ENCODE results near the gene DTD1. TPM values are rescaled to one million over a fixed set of nuclear protein-coding genes. Genes with fewer than 3 reads are reported as not detected.

Gene DTD1
- polyA plus RNA-seq, 1 of the 3 experiments (the other 2 are of a cell fraction) = 81.1 TPM

DNA sequence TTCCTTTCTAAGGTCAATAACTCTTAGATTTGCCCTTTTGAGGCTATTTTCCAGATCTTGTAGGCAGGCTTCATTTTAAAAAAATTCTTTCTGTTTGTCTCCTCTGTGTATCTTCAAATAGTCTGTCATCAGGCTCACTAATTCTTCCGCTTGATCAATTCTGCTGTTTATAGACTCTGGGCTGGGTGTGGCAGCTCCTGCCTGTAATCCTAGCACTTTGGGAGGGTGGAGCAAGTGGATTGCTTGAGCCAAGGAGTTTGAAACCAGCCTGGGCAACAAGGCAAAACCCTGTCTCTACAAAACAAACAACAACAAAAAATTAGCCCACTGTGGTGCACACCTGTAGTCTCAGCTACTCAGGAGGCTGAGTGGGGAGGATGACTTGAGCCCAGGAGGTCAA, 185.7 kb downstream of the DTD1 start:
- Histone ChIP-seq H3K9ac (no peak overlapping the region), H3K4me2 (no peak overlapping the region), H3K9me3 (peaks cover 4% of the 10 kb centered on the region; the same call in 1 of the 2 replicates), H2AFZ (ENCODE audit: low read depth) (no peak overlapping the region), H4K20me1 (ENCODE audit: insufficient read depth) (no peaks in the 10 kb centered on the region), H3K79me2 (ENCODE audit: insufficient read depth) (no peaks in the 10 kb centered on the region), H3K36me3 (replicated peaks in 1 of 2; ENCODE audit: control insufficient read depth in 1 of 2, insufficient read depth in 2 of 2, low read length in 1 of 2) (no peaks in the 10 kb centered on the region), H3K27me3 (ENCODE audit: insufficient read depth) (no peaks in the 10 kb centered on the region), H3K9me2 (no peaks in the 10 kb centered on the region), H3F3A (replicated peaks; ENCODE audit: insufficient read depth) (no peaks in the 10 kb centered on the region), H3K4me3 (ENCODE audit: low read depth in 2 of 2, low read length in 1 of 2) (no peak overlapping the region), H3K27ac (ENCODE audit: low read depth in 2 of 2, low read length in 1 of 2) (no peak overlapping the region), H3K4me1 (ENCODE audit: control insufficient read depth in 1 of 2, insufficient read depth in 2 of 2, low read depth in 1 of 2, low read length in 1 of 2) (no peaks in the 10 kb centered on the region)
- CTCF ChIA-PET = no interaction called here
- no peak for DNase-seq
- TF ChIP-seq RCOR1 (IDR thresholded peaks at IDR 0.05; ENCODE audit: low read length) (no peak), NFIC (IDR thresholded peaks at IDR 0.05; ENCODE audit: borderline replicate concordance) (no peak), ELF1 (IDR thresholded peaks at IDR 0.05) (no peak), JUND (IDR thresholded peaks at IDR 0.05) (no peak), FOXM1 (IDR thresholded peaks at IDR 0.05; ENCODE audit: low read depth) (no peak), TAF1 (IDR thresholded peaks at IDR 0.05; ENCODE audit: borderline replicate concordance, low read depth, low read length) (no peak), GABPA (IDR thresholded peaks at IDR 0.05; ENCODE audit: low read depth) (no peak), EZH2phosphoT487 (IDR thresholded peaks at IDR 0.05; ENCODE audit: borderline replicate concordance, low read depth) (no peak), FOXJ3 (CRISPR knock-in tag; IDR thresholded peaks at IDR 0.05) (no peak), MEF2A (IDR thresholded peaks at IDR 0.05; ENCODE audit: borderline replicate concordance, low read depth) (no peak), MXI1 (IDR thresholded peaks at IDR 0.05; ENCODE audit: low read depth, low read length) (no peak)
- TF ChIP-seq, protein P1, sequence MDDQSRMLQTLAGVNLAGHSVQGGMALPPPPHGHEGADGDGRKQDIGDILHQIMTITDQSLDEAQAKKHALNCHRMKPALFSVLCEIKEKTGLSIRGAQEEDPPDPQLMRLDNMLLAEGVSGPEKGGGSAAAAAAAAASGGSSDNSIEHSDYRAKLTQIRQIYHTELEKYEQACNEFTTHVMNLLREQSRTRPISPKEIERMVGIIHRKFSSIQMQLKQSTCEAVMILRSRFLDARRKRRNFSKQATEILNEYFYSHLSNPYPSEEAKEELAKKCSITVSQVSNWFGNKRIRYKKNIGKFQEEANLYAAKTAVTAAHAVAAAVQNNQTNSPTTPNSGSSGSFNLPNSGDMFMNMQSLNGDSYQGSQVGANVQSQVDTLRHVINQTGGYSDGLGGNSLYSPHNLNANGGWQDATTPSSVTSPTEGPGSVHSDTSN (IDR thresholded peaks at IDR 0.05) = no peak
- TF ChIP-seq, protein P2, sequence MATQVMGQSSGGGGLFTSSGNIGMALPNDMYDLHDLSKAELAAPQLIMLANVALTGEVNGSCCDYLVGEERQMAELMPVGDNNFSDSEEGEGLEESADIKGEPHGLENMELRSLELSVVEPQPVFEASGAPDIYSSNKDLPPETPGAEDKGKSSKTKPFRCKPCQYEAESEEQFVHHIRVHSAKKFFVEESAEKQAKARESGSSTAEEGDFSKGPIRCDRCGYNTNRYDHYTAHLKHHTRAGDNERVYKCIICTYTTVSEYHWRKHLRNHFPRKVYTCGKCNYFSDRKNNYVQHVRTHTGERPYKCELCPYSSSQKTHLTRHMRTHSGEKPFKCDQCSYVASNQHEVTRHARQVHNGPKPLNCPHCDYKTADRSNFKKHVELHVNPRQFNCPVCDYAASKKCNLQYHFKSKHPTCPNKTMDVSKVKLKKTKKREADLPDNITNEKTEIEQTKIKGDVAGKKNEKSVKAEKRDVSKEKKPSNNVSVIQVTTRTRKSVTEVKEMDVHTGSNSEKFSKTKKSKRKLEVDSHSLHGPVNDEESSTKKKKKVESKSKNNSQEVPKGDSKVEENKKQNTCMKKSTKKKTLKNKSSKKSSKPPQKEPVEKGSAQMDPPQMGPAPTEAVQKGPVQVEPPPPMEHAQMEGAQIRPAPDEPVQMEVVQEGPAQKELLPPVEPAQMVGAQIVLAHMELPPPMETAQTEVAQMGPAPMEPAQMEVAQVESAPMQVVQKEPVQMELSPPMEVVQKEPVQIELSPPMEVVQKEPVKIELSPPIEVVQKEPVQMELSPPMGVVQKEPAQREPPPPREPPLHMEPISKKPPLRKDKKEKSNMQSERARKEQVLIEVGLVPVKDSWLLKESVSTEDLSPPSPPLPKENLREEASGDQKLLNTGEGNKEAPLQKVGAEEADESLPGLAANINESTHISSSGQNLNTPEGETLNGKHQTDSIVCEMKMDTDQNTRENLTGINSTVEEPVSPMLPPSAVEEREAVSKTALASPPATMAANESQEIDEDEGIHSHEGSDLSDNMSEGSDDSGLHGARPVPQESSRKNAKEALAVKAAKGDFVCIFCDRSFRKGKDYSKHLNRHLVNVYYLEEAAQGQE (IDR thresholded peaks at IDR 0.05; ENCODE audit: low read depth, low read length) = no peak
- TF ChIP-seq, protein P3, sequence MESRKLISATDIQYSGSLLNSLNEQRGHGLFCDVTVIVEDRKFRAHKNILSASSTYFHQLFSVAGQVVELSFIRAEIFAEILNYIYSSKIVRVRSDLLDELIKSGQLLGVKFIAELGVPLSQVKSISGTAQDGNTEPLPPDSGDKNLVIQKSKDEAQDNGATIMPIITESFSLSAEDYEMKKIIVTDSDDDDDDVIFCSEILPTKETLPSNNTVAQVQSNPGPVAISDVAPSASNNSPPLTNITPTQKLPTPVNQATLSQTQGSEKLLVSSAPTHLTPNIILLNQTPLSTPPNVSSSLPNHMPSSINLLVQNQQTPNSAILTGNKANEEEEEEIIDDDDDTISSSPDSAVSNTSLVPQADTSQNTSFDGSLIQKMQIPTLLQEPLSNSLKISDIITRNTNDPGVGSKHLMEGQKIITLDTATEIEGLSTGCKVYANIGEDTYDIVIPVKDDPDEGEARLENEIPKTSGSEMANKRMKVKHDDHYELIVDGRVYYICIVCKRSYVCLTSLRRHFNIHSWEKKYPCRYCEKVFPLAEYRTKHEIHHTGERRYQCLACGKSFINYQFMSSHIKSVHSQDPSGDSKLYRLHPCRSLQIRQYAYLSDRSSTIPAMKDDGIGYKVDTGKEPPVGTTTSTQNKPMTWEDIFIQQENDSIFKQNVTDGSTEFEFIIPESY (IDR thresholded peaks at IDR 0.05; ENCODE audit: borderline replicate concordance, low read depth) = no peak
- TF ChIP-seq, protein P4, sequence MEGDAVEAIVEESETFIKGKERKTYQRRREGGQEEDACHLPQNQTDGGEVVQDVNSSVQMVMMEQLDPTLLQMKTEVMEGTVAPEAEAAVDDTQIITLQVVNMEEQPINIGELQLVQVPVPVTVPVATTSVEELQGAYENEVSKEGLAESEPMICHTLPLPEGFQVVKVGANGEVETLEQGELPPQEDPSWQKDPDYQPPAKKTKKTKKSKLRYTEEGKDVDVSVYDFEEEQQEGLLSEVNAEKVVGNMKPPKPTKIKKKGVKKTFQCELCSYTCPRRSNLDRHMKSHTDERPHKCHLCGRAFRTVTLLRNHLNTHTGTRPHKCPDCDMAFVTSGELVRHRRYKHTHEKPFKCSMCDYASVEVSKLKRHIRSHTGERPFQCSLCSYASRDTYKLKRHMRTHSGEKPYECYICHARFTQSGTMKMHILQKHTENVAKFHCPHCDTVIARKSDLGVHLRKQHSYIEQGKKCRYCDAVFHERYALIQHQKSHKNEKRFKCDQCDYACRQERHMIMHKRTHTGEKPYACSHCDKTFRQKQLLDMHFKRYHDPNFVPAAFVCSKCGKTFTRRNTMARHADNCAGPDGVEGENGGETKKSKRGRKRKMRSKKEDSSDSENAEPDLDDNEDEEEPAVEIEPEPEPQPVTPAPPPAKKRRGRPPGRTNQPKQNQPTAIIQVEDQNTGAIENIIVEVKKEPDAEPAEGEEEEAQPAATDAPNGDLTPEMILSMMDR (IDR thresholded peaks at IDR 0.05) = no peak
- TF ChIP-seq, protein P5, sequence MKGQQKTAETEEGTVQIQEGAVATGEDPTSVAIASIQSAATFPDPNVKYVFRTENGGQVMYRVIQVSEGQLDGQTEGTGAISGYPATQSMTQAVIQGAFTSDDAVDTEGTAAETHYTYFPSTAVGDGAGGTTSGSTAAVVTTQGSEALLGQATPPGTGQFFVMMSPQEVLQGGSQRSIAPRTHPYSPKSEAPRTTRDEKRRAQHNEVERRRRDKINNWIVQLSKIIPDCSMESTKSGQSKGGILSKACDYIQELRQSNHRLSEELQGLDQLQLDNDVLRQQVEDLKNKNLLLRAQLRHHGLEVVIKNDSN (IDR thresholded peaks at IDR 0.05; ENCODE audit: borderline replicate concordance, low read depth) = no peak
- 83% methylated on average over 1 of the region's 1 CpG for WGBS (ENCODE audit: low lambda C conversion rate)
- POLR2A ChIA-PET = no interaction called here
